SK-N-SH (cell line): Measurements from ENCODE around the gene PICALM. TPM values are rescaled to one million over a fixed set of nuclear protein-coding genes. Genes with fewer than 3 reads are reported as not detected.

Experiments used
- CTCF ChIA-PET: fragments of 300-600, 350-600 bp; formaldehyde crosslinking; extraction: SDS; loops from one replicate; lab custom pipeline; 2021; lab: Yijun Ruan, JAX
- POLR2A ChIA-PET: fragments of 350-600 bp; sonication (Branson Sonifier 250); formaldehyde crosslinking; extraction: SDS; loops from one replicate; lab custom pipeline; 2020; ENCODE audit warnings: antibody characterized with exemption, inconsistent platforms; lab: Yijun Ruan, JAX
- DNase-seq: peaks from one replicate; pipeline ENCODE4 v3.0.0; 2012
- H2AFZ ChIP-seq: fragments of 200-600 bp; sonication (generic); 2 replicates; pipeline ENCODE4 v1.8.1; 2016; ENCODE audit warnings: antibody characterized with exemption, mild to moderate bottlenecking, low read depth
- H3F3A ChIP-seq: fragments of 200-600 bp; sonication (generic); replicated peaks from 2 replicates; pipeline ENCODE3; 2016; ENCODE audit warnings: antibody characterized with exemption, mild to moderate bottlenecking; ENCODE audit not compliant: insufficient read depth
- H3K27ac ChIP-seq, 2 experiments: fragments of 200-500 bp in 1 of 2; fragments of 200-600 bp in 1 of 2; sonication (Bioruptor generic) in 1 of 2; sonication (generic), shearing (Covaris generic) in 1 of 2; 2 replicates each; pipeline versions ENCODE4 v1.5.1 to v1.6.1; 2014 to 2016; ENCODE audit warnings: low read depth in 2 of 2, inconsistent platforms in 1 of 2, low read length in 1 of 2, mild to moderate bottlenecking in 1 of 2, mixed read lengths in 1 of 2
- H3K27me3 ChIP-seq: fragments of 200-600 bp; sonication (generic), shearing (Covaris generic); 2 replicates; pipeline ENCODE4 v1.6.1; 2016; ENCODE audit warnings: mixed run types; ENCODE audit not compliant: insufficient read depth
- H3K36me3 ChIP-seq, 2 experiments: fragments of 200-500 bp in 1 of 2; fragments of 200-600 bp in 1 of 2; sonication (Bioruptor generic) in 1 of 2; sonication (generic) in 1 of 2; replicated peaks in 1 of 2; 2 replicates each; pipeline versions ENCODE3 to v1.5.1; 2014 to 2016; ENCODE audit warnings: low read length in 1 of 2, mild to moderate bottlenecking in 1 of 2; ENCODE audit not compliant: insufficient read depth in 2 of 2, control insufficient read depth in 1 of 2
- H3K4me1 ChIP-seq, 2 experiments: fragments of 200-500 bp in 1 of 2; fragments of 200-600 bp in 1 of 2; sonication (Bioruptor generic) in 1 of 2; sonication (generic), shearing (Covaris generic) in 1 of 2; 2 replicates each; pipeline versions ENCODE4 v1.5.1 to v1.6.1; 2014 to 2016; ENCODE audit warnings: low read depth in 1 of 2, low read length in 1 of 2, mixed run types in 1 of 2; ENCODE audit not compliant: insufficient read depth in 2 of 2, control insufficient read depth in 1 of 2
- H3K4me2 ChIP-seq: fragments of 200-600 bp; sonication (generic), shearing (Covaris generic); 2 replicates; pipeline ENCODE4 v1.6.1; 2017; ENCODE audit warnings: mixed run types
- H3K4me3 ChIP-seq, 2 experiments: fragments of 200-500 bp in 1 of 2; fragments of 200-600 bp in 1 of 2; sonication (Bioruptor generic) in 1 of 2; sonication (generic), shearing (Covaris generic) in 1 of 2; 2 replicates each; pipeline versions ENCODE4 v1.5.1 to v1.8.1; 2014 to 2016; ENCODE audit warnings: low read depth in 2 of 2, inconsistent platforms in 1 of 2, low read length in 1 of 2, mild to moderate bottlenecking in 1 of 2, mixed read lengths in 1 of 2, moderate library complexity in 1 of 2
- H3K79me2 ChIP-seq: fragments of 200-600 bp; sonication (generic); 2 replicates; pipeline ENCODE4 v1.8.1; 2017; ENCODE audit warnings: mild to moderate bottlenecking; ENCODE audit not compliant: insufficient read depth
- H3K9ac ChIP-seq: fragments of 200-600 bp; sonication (generic); 2 replicates; pipeline ENCODE4 v1.6.1; 2017; ENCODE audit warnings: mixed run types
- H3K9me2 ChIP-seq: fragments of 200-600 bp; sonication (generic); 2 replicates; pipeline ENCODE4 v1.6.1; 2017; ENCODE audit warnings: mixed run types
- H3K9me3 ChIP-seq: fragments of 200-600 bp; sonication (generic); 2 replicates; pipeline ENCODE4 v1.6.1; 2017; ENCODE audit warnings: mixed run types, mild to moderate bottlenecking, moderate library complexity
- H4K20me1 ChIP-seq: fragments of 200-600 bp; sonication (generic); 2 replicates; pipeline ENCODE4 v1.6.1; 2017; ENCODE audit warnings: mild to moderate bottlenecking, mixed run types; ENCODE audit not compliant: insufficient read depth
- EP300 ChIP-seq, 2 experiments: IDR thresholded peaks; 2 replicates each; pipeline versions ENCODE4 v1.4.0 to v1.6.1; 2012; ENCODE audit warnings: borderline replicate concordance in 1 of 2, low read depth in 1 of 2, low read length in 1 of 2
- FOSL2 ChIP-seq: IDR thresholded peaks from 2 replicates; pipeline ENCODE4 v1.4.0; 2012; ENCODE audit warnings: low read depth, mild to moderate bottlenecking, moderate library complexity, borderline replicate concordance
- GABPA ChIP-seq: IDR thresholded peaks from 2 replicates; pipeline ENCODE4 v1.4.0; 2012; ENCODE audit warnings: low read depth, mild to moderate bottlenecking
- MEF2A ChIP-seq: IDR thresholded peaks from 2 replicates; pipeline ENCODE4 v1.4.0; 2012; ENCODE audit warnings: low read depth, borderline replicate concordance
- MXI1 ChIP-seq: IDR thresholded peaks from 2 replicates; pipeline ENCODE4 v1.6.1; 2012; ENCODE audit warnings: mild to moderate bottlenecking, low read depth, low read length, improper control_type of control experiment
- RXRA ChIP-seq: IDR thresholded peaks from 2 replicates; pipeline ENCODE4 v1.4.0; 2012; ENCODE audit warnings: low read depth, mild to moderate bottlenecking, borderline replicate concordance
- TEAD4 ChIP-seq: IDR thresholded peaks from 2 replicates; pipeline ENCODE4 v1.4.0; 2012; ENCODE audit warnings: mild to moderate bottlenecking, borderline replicate concordance; ENCODE audit not compliant: insufficient read depth
- USF2 ChIP-seq: fragments of 150-350 bp; IDR thresholded peaks from 2 replicates; pipeline ENCODE4 v1.6.1; 2017; ENCODE audit warnings: antibody characterized with exemption, low read length, low read depth, borderline replicate concordance
- YY1 ChIP-seq: IDR thresholded peaks from 2 replicates; pipeline ENCODE4 v1.4.0; 2012; ENCODE audit warnings: low read depth, mild to moderate bottlenecking
- polyA plus RNA-seq, 3 experiments: library from polyadenylated mRNA; depleted of rRNA; stranded (reverse); fragments of >200 nt; gene quantifications; 2 replicates each; pipeline ENCODE4 v1.2.3, GENCODE V29; 2012
- TF ChIP-seq, protein P1 (sequence below): IDR thresholded peaks from 2 replicates; pipeline ENCODE4 v1.4.0; 2012; ENCODE audit warnings: low read depth, borderline replicate concordance
- TF ChIP-seq, protein P2 (sequence below): fragments of 150-350 bp; IDR thresholded peaks from 2 replicates; pipeline ENCODE4 v1.6.1; 2016; ENCODE audit warnings: mild to moderate bottlenecking, low read depth, low read length

Gene PICALM
- polyA plus RNA-seq, 1 of the 3 experiments (the other 2 are of a cell fraction): 103 TPM

DNA sequence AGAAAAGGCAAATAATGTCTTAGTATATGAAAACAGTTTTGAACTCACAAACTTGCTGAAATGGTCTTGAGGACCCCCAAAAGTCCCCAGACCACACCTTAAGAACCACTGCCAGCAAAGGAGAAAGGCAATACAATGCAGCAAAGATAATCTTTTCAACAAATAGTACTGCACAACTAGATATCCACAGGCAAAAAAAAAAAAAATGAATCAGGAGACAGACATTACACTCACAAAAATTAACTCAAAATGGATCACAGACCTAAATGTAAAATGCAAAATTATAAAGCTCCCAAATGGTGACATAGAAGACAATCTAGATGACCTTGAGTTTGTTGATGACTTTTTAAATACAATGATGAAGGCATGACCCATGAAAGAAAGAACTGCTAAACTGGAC, 8.3 kb downstream of the PICALM start:
- Histone ChIP-seq H3K27ac (no peak overlapping the region), H4K20me1 (peaks cover 100% of the 10 kb centered on the region), H3K9me3 (no peaks in the 10 kb centered on the region), H3K4me2 (no peak overlapping the region), H3K36me3 (no peaks in the 10 kb centered on the region), H3K4me3 (no peak overlapping the region), H3K79me2 (peaks cover 100% of the 10 kb centered on the region), H3K9ac (no peak overlapping the region), H3K27me3 (no peaks in the 10 kb centered on the region), H3K4me1 (peaks cover 2 to 26% of the 10 kb centered on the region in 2 experiments; a peak in 2 of 4 replicates), H3F3A (peaks cover 26% of the 10 kb centered on the region), H3K9me2 (no peaks in the 10 kb centered on the region), H2AFZ (no peak overlapping the region)
- TF ChIP-seq FOSL2 (no peak), EP300 (IDR thresholded peaks at IDR 0.05; ENCODE audit: borderline replicate concordance in 1 of 2, low read depth in 1 of 2, low read length in 1 of 2) (no peak), RXRA (no peak), MXI1 (no peak)
- TF ChIP-seq, protein P1, sequence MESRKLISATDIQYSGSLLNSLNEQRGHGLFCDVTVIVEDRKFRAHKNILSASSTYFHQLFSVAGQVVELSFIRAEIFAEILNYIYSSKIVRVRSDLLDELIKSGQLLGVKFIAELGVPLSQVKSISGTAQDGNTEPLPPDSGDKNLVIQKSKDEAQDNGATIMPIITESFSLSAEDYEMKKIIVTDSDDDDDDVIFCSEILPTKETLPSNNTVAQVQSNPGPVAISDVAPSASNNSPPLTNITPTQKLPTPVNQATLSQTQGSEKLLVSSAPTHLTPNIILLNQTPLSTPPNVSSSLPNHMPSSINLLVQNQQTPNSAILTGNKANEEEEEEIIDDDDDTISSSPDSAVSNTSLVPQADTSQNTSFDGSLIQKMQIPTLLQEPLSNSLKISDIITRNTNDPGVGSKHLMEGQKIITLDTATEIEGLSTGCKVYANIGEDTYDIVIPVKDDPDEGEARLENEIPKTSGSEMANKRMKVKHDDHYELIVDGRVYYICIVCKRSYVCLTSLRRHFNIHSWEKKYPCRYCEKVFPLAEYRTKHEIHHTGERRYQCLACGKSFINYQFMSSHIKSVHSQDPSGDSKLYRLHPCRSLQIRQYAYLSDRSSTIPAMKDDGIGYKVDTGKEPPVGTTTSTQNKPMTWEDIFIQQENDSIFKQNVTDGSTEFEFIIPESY: no peak
- no peak for DNase-seq
- CTCF ChIA-PET: no interaction called here
- POLR2A ChIA-PET: no interaction called here

DNA sequence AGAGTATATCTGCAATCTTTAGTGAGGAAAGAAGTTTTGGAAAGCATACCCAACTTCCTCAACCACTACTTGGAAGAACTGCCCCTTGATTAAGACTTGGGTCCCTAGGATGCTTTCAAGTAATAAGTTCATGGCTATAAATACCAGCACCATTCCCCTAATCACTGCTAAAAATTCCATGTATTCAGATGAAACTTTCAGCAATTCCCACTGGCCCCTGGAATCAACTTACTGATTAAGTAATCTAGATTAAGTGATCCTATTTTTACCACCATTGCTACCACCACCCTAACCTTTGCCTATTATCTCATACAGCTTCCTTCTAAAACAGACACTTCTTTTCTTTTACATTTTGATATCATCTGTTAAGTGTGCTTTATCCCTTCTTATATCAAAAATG, 10.5 kb downstream of the PICALM start:
- Histone ChIP-seq H3K4me1 (peaks cover 0 to 12% of the 10 kb centered on the region in 2 experiments; a peak in 3 of 4 replicates), H3F3A (peaks cover 19% of the 10 kb centered on the region), H3K27ac (no peak overlapping the region), H3K4me3 (no peak overlapping the region), H3K4me2 (no peak overlapping the region), H4K20me1 (peaks cover 100% of the 10 kb centered on the region), H3K79me2 (peaks cover 100% of the 10 kb centered on the region), H3K9me2 (no peaks in the 10 kb centered on the region), H3K36me3 (no peaks in the 10 kb centered on the region), H3K9ac (no peak overlapping the region), H2AFZ (no peak overlapping the region), H3K9me3 (no peaks in the 10 kb centered on the region), H3K27me3 (no peaks in the 10 kb centered on the region)
- ChIA-PET POLR2A (interaction anchor here (1.3 kb wide), 1 partner anchor 9 kb away, joined by 3 read pairs; no protein-coding TSS in a partner anchor), CTCF (interaction anchor here (2.4 kb wide), 1 partner anchor 16 kb away, joined by 8 read pairs; no protein-coding TSS in a partner anchor)
- no peak for DNase-seq
- TF ChIP-seq TEAD4: no peak
- no peak for TF ChIP-seq YY1
- no peak for TF ChIP-seq MEF2A
- TF ChIP-seq USF2: no peak
- TF ChIP-seq, protein P2, sequence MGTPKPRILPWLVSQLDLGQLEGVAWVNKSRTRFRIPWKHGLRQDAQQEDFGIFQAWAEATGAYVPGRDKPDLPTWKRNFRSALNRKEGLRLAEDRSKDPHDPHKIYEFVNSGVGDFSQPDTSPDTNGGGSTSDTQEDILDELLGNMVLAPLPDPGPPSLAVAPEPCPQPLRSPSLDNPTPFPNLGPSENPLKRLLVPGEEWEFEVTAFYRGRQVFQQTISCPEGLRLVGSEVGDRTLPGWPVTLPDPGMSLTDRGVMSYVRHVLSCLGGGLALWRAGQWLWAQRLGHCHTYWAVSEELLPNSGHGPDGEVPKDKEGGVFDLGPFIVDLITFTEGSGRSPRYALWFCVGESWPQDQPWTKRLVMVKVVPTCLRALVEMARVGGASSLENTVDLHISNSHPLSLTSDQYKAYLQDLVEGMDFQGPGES: no peak
- no peak for TF ChIP-seq GABPA
